Frontal cortex (tissue), 4 donors: ENCODE data around the gene MRC2. TPM values are rescaled to one million over a fixed set of nuclear protein-coding genes. Genes with fewer than 3 reads are reported as not detected.
A peak's percentile ranks its signal among the peaks of the same experiment; 100 is the strongest.
"Not testable (repeated sequence)": the region's sequence is repeated elsewhere in the genome, so short reads cannot be mapped to it uniquely, and the experiment has no call there.

ENCODE experiments used
- DNase-seq, 2 donors: peaks; one replicate each; pipeline ENCODE4 v3.0.0; 2012; ENCODE audit warnings: low spot score in 2 of 2
- FAIRE-seq: peaks from 2 replicates; lab custom pipeline; 2012; peaks lifted over from hg19 to GRCh38; lab: Jason Lieb, UNC
- total RNA-seq: library from RNA; depleted of rRNA; stranded (reverse); fragments of >200 nt; gene quantifications from one replicate; pipeline ENCODE4 v1.2.3, GENCODE V29; 2014
- donor health status: control.
- donor health status: control.
- donor health status: control.

MRC2 gene
- total RNA-seq: 13.5 TPM

- peak; percentile 54 to 65 for DNase-seq
Measured at GRCh38 chr17:62627219-62627903, at the start of gene MRC2. MRC2 (plus strand) TSS chr17:62627670; CDS start chr17:62627803, 133 bp downstream.

DNA sequence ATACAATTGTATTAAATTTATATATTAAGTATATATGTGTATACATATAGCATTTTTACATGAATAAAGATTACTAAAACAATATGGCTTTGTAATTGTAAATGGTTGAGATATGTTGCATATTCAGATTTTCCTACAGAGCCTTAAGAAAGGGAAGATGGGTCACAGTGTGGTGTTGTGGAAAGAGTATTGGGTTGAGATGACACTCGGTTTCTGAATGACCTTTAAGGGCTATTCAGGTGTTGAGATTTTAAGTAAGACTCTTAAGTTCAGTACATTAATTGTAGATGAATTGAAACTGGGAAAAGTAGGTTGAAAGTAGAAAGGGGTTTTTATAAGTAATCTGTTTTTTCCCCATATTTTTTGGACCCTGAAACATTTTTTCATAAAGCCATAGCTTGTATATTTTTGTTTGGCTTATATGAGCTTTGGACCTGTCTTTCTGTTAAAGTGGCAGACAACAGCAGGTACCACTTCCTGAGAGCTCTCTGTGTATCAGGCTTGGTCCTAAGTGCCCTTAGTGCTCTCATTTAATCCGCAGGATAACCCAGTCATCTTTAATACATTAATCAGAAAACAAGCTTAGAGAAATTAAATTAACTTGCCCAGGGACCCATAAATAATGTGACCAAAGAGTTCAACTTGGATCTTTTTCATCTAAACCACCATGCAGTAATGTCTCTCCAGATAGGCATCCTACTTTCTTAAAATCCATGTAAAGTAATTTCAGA, 48.5 kb upstream of the MRC2 start:
- DNase-seq: no peak
- no peak for FAIRE-seq

More at GRCh38 chr17:62627219-62627903, at the start of gene MRC2:
- no peak for FAIRE-seq

- no peak for DNase-seq
- no peak for FAIRE-seq
Measured at GRCh38 chr17:62580947-62581346, 46.5 kb upstream of the MRC2 start.

GRCh38 chr17:62581764-62582163, 45.7 kb upstream of the MRC2 start:
- FAIRE-seq: no peak

DNA sequence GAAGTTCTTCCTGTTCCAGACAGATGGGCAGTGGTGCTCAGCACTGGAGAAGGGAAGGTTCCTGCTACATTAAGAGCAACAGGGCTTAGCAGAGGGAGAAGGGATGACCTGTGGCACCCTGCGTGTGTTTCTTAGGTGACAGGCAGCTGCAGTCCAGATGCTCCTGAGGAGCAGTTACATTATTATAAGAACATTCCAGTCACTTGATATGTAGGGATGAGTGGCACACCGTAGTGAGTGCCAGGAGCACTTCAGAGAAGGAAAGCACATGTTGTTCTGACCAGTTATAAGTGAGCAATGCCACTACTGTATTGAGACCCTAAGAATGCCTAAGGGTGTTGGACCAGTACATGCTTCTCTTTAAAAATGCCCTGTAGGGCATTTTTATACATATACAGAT, 39.9 kb upstream of the MRC2 start:
- no peak for DNase-seq

More at GRCh38 chr17:62581764-62582163, 45.7 kb upstream of the MRC2 start:
- DNase-seq: no peak

GRCh38 chr17:62588109-62588508, 39.4 kb upstream of the MRC2 start:
- DNase-seq (no peak), FAIRE-seq (no peak)

More for the DNA sequence above, 39.9 kb upstream of the MRC2 start:
- FAIRE-seq: no peak

- no peak for FAIRE-seq
- no peak for DNase-seq
Measured at GRCh38 chr17:62591333-62591732, 36.1 kb upstream of the MRC2 start.

DNA sequence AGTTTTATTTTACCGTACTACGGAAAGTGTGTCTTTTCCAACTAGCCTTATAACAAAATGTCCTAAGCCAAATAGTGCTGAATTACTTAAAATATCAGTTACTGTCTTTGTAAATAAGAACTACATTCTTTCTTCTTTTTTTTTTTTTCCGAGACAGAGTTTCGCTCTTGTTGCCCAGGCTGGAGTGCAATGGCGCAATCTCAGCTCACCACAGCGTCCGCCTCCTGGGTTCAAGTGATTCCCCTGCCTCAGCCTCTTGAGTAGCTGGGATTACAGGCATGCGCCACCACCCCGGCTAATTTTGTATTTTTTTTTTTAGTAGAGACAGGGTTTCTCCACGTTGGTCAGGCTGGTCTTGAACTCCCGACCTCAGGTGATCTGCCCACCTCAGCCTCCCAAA, 35.6 kb upstream of the MRC2 start:
- FAIRE-seq, DNase-seq: not testable (repeated sequence)

DNA sequence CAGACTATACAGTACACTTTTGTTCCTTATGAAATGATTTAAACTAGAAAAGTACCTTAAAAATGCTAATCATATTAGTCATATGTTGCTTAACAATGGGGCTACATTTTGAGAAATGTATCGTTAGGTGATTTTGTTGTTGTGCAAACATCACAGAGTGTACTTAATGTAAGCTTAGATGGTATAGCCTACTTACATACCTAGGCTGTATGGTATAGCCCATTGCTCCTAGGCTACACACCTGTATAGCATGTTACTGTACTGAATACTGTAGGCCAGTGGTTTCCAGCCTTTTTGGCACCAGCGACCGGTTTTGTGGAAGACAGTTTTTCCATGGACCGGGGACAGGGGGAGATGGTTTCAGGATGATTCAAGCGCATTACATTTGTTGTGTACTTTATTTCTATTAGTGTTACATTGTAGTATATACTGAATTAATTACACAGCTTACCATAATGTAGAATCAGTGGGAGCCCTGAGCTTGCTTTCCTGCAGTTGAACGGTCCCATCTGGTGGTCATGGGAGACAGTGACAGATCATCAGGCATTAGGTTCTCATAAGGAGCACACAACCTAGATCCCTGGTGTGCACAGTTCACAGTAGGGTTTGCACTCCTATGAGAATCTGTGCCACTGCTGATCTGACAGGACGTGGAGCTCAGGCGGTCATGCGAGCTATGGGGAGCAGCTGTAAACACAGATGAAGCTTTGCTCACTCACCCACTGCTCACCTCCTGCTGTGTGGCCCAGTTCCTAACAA, 35.0 kb upstream of the MRC2 start:
- no peak for DNase-seq
- FAIRE-seq: no peak

DNA sequence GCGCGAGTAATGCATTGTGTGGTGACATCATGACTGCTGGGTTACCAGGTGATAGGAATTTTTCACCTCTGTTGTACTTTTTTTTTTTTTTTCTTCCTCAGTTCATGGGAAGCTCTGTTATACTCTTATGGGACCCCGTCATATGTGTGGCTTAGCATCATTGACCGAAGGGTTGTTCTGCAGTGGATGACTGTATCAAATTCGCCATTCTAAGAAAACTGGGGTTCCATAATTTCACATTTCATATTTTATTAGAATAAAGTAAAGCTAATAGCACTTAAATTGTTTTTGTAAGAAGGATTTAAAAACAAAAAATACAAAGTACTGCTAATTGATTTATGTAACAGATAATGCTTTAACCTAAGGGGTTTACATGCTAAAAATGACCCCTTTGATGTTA, 32.0 kb upstream of the MRC2 start:
- DNase-seq (no peak), FAIRE-seq (no peak)

DNA sequence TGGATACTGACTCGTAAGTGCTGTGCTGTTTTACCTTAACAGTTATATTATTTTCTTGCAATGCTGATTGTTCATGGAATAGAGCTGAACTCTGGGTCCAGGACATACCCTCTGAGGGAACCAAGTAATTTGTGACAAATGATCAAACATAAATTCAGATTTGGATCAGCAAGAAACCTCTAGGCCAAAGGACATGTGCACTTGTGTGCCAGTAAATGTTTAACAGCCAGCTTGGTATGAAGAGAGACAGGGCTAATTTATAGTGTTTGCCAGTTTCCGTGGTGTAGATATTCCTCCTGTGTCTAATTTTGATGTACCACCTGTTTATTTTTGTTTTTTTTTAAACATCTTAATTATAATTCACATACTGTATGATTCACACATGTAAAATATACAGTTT, 30.8 kb upstream of the MRC2 start:
- DNase-seq (no peak), FAIRE-seq (no peak)

GRCh38 chr17:62597150-62597549, 30.3 kb upstream of the MRC2 start:
- DNase-seq: no peak
- FAIRE-seq: no peak

GRCh38 chr17:62597920-62598319, 29.6 kb upstream of the MRC2 start:
- FAIRE-seq (no peak), DNase-seq (no peak)

GRCh38 chr17:62599964-62600657, 27.4 kb upstream of the MRC2 start:
- DNase-seq (no peak), FAIRE-seq (no peak)

DNA sequence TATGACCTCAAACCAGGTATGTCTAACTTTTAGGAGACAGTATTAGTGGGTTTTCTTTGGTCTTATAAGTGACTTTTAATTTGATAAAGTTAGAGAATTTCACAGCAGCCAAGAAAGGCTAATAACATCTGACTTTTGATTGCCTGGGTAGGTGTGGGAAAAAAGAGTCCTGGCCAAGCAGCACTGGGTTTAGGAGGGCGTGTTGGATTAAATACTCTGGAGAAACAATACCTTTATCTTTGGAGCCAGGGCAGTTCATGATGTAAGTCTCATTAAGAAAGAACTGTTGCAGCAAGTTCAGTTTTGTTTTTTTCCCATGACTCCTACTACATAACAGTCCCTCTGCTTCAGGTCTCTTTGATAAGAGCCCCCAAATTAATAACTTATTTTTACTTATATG, 26.7 kb upstream of the MRC2 start:
- no peak for DNase-seq

DNA sequence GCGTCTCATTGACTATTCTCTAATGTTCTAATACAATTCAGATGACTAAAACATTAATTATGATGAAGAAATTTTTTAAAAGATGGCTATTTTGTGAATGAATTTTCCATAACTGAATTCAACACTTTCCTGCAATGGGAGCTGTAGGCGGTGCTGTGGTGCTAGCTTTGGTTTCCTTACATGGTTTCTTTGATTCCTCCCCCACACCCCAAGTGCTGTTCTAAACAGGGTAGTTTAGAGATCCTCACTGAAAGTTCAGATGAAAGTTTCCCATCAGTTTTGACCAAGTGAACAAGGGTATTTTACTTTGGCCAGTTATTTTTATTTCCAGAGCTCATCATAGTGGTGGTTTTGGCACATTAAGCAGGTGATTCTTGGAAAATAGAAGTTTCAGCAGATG, 26.0 kb upstream of the MRC2 start:
- DNase-seq (no peak), FAIRE-seq (no peak)

More for the DNA sequence above, 26.7 kb upstream of the MRC2 start:
- no peak for FAIRE-seq

DNA sequence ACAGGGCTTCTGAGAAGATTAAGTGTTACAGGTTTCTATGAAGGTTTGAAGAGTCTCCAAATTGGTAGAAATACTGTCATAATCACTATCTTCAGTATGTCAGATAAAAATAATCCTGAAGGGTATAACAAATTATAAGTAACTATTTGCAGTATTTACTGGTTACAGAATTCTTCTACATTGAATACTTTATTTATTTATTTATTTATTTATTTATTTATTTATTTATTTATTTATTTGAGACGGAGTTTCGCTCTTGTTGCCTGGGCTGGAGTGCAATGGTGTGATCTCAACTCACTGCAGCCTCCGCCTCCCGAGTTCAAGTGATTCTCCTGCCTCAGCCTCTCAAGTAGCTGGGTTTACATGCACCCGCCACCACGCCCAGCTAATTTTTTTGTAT, 23.7 kb upstream of the MRC2 start:
- not testable (repeated sequence) for DNase-seq, FAIRE-seq

- FAIRE-seq (no peak), DNase-seq (no peak)
Measured at GRCh38 chr17:62605588-62605987, 21.9 kb upstream of the MRC2 start.

DNA sequence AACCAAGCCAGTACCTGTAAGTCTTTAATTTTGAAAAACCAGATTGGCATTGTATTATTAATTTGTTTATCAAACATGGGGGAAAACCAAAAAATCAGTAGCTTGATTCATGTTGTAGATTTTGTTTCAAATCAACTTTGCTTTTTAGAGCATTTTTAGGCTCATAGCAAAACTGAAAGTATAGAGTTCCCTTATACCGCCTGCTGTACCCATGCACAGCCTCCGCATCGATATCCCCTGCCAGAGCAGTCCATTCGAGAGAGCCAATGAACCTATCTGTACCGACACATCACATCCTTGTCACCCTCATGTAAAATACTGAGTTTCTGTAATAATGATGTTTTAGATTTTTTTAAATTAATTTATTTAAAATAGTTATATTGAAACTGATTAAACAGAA, 16.2 kb upstream of the MRC2 start:
- no peak for FAIRE-seq
- DNase-seq: no peak

GRCh38 chr17:62611728-62612127, 15.7 kb upstream of the MRC2 start:
- no peak for DNase-seq
- no peak for FAIRE-seq
